Nephron progenitor cell (in vitro differentiated cells): ENCODE results near the gene CD8B.

Experiments
- DNase-seq: peaks from one replicate; pipeline ENCODE4 v3.0.0; 2021
- H3K27ac Mint-ChIP-seq: 2 replicates; pipeline ENCODE4 v1.8.0; 2021; ENCODE audit warnings: mild to moderate bottlenecking, moderate library complexity, mixed read lengths
- H3K27me3 Mint-ChIP-seq: 2 replicates; pipeline ENCODE4 v1.8.0; 2021; ENCODE audit warnings: mild to moderate bottlenecking, low read depth, mixed read lengths; ENCODE audit not compliant: poor library complexity
- H3K36me3 Mint-ChIP-seq: 2 replicates; pipeline ENCODE4 v1.8.0; 2021; ENCODE audit warnings: low read depth, mixed read lengths
- H3K4me1 Mint-ChIP-seq: 2 replicates; pipeline ENCODE4 v1.8.0; 2021; ENCODE audit warnings: mixed read lengths
- H3K4me3 Mint-ChIP-seq: 2 replicates; pipeline ENCODE4 v1.8.0; 2021; ENCODE audit warnings: mild to moderate bottlenecking, moderate library complexity, mixed read lengths
- H3K9me3 Mint-ChIP-seq: 2 replicates; pipeline ENCODE4 v1.8.0; 2021; ENCODE audit warnings: mild to moderate bottlenecking, moderate library complexity, mixed read lengths
- CTCF ChIP-seq: fragments of 200-600 bp; sonication (generic); IDR thresholded peaks from 2 replicates; pipeline ENCODE4 v1.5.0; 2021; ENCODE audit warnings: antibody characterized with exemption

CD8B gene

GRCh38 chr2:86786001-86786536 is 75.6 kb downstream of the CD8B start:
- no peak overlapping the region for H3K4me3 Mint-ChIP-seq
- peaks cover 10% of the 10 kb centered on the region for H3K4me1 Mint-ChIP-seq
- no peaks in the 10 kb centered on the region for H3K36me3 Mint-ChIP-seq
- H3K9me3 Mint-ChIP-seq: no peaks in the 10 kb centered on the region
- peaks cover 75% of the 10 kb centered on the region for H3K27me3 Mint-ChIP-seq
- no peak for DNase-seq
- TF ChIP-seq CTCF: no peak
- H3K27ac Mint-ChIP-seq: no peak overlapping the region

- DNase-seq: no peak
- H3K27me3 Mint-ChIP-seq: peaks cover 69% of the 10 kb centered on the region
- TF ChIP-seq CTCF: no peak
- no peaks in the 10 kb centered on the region for H3K36me3 Mint-ChIP-seq
- no peak overlapping the region for H3K4me3 Mint-ChIP-seq
- H3K4me1 Mint-ChIP-seq: peaks cover 6% of the 10 kb centered on the region
- H3K27ac Mint-ChIP-seq: no peak overlapping the region
- no peaks in the 10 kb centered on the region for H3K9me3 Mint-ChIP-seq
These were observed 76.2 kb downstream of the CD8B start for GRCh38 chr2:86785456-86785855.

GRCh38 chr2:86783615-86784339 is 77.9 kb downstream of the CD8B start:
- H3K4me3 Mint-ChIP-seq: no peak overlapping the region
- TF ChIP-seq CTCF: no peak
- H3K27me3 Mint-ChIP-seq: peaks cover 56% of the 10 kb centered on the region
- no peak overlapping the region for H3K27ac Mint-ChIP-seq
- H3K4me1 Mint-ChIP-seq: peaks cover 6% of the 10 kb centered on the region
- H3K36me3 Mint-ChIP-seq: no peaks in the 10 kb centered on the region
- no peaks in the 10 kb centered on the region for H3K9me3 Mint-ChIP-seq
- DNase-seq: no peak

DNA sequence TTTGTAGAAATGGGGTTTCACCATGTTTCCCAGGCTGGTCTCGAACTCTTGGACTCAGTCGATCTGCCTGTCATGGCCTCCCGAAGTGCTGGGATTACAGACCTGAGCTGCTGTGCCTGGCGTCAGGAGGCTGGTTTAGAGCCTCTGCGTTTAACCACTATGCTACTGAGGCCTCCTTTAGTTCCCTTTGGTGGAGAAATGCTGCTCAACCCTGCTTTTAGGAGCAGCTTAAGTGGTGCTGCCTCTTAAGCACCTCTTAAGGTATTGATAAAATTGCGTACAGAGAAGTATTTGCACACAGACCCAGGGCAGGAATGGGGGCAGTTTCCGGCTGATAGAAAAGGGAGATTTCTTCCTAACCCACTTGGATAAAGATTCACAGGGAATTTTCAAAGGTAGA is 78.9 kb downstream of the CD8B start:
- H3K36me3 Mint-ChIP-seq: no peaks in the 10 kb centered on the region
- H3K4me3 Mint-ChIP-seq: no peak overlapping the region
- H3K4me1 Mint-ChIP-seq: peaks cover 4% of the 10 kb centered on the region
- no peak for DNase-seq
- TF ChIP-seq CTCF: no peak
- H3K9me3 Mint-ChIP-seq: no peaks in the 10 kb centered on the region
- peaks cover 46% of the 10 kb centered on the region for H3K27me3 Mint-ChIP-seq
- H3K27ac Mint-ChIP-seq: no peak overlapping the region

- no peaks in the 10 kb centered on the region for H3K9me3 Mint-ChIP-seq
- H3K36me3 Mint-ChIP-seq: no peaks in the 10 kb centered on the region
- DNase-seq: no peak
- H3K27me3 Mint-ChIP-seq: peaks cover 32% of the 10 kb centered on the region
- no peak overlapping the region for H3K4me3 Mint-ChIP-seq
- H3K4me1 Mint-ChIP-seq: no peaks in the 10 kb centered on the region
- H3K27ac Mint-ChIP-seq: no peak overlapping the region
- no peak for TF ChIP-seq CTCF
These were observed 80.3 kb downstream of the CD8B start for GRCh38 chr2:86781363-86781762.

GRCh38 chr2:86779971-86780370 is 81.7 kb downstream of the CD8B start:
- no peaks in the 10 kb centered on the region for H3K9me3 Mint-ChIP-seq
- no peaks in the 10 kb centered on the region for H3K4me1 Mint-ChIP-seq
- no peak for TF ChIP-seq CTCF
- H3K27me3 Mint-ChIP-seq: peaks cover 19% of the 10 kb centered on the region
- H3K27ac Mint-ChIP-seq: no peak overlapping the region
- peaks cover under 1% of the 10 kb centered on the region for H3K36me3 Mint-ChIP-seq
- no peak overlapping the region for H3K4me3 Mint-ChIP-seq
- DNase-seq: no peak
